GM18505 (cell line): ENCODE data around the gene RMRP.

Experiments
- ATAC-seq: cut with Tn5 transposase; IDR thresholded peaks from one replicate; pipeline ENCODE4 v1.9.1; 2021; ENCODE audit not compliant: unreplicated experiment
- POLR2A ChIP-seq: IDR thresholded peaks from 4 replicates; pipeline ENCODE4 v1.6.1; 2011; ENCODE audit warnings: borderline replicate concordance; ENCODE audit not compliant: insufficient read depth, insufficient read length; ENCODE audit errors: extremely low read depth

The RMRP gene

DNA sequence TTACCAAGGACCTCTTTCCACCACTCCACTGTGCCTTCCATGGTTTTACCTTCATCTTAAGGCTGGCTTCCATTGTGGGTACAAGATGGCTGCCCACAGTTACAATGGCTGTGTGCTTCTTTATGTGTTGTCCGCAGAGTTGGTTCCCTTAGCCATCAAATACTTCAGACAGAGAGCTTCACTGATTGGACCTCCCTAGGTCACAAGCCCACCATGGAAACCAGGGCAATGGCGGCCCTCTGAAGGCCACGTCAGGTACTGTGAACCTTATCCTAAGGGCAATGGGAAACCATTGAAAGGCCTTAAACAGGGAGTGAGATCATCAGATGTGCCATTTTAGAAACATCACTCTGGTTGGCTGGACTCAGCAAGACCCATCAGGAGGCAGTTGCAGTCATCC is 10.1 kb upstream of the RMRP start:
- no peak for ATAC-seq
- no peak for TF ChIP-seq POLR2A

DNA sequence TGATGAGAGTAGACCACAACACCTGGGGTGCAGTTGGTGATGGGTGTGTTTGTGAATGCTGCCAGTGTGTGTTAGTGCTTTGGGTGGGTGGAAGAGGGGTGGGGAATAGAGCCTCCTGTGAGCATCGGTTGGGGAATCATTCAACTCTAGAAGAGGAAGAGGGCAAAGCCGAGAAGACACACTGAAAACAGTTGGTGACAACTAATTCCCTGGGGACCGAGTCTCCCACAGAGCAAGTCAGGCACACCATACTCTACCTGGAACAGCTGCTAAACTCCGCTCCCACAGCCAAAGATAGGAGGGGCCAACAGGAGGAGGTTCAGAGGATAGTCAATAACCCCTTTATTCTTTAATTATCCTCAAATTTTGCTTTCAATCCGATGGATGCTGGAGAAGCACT is 8.7 kb upstream of the RMRP start:
- no peak for ATAC-seq
- TF ChIP-seq POLR2A = no peak

DNA sequence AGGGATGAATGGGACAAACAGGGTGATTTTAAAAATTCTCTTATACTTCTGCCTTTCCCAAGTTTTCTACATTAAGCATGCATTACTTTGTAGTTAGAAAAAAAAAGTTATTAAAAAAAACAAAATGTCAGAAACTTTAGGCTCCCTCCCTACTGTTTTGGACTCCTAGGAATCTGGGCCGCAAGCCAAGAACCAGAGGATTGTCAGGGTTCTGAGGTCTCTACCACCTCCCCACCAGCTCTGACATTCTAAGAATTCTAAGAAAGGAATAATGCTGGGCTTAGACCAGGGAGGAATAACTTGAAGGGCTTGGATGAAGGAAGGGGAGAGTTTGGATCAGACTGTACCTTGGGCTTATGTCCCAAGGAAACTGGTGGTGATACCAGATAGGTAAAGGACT is 8.2 kb upstream of the RMRP start:
- TF ChIP-seq POLR2A = no peak
- no peak for ATAC-seq

DNA sequence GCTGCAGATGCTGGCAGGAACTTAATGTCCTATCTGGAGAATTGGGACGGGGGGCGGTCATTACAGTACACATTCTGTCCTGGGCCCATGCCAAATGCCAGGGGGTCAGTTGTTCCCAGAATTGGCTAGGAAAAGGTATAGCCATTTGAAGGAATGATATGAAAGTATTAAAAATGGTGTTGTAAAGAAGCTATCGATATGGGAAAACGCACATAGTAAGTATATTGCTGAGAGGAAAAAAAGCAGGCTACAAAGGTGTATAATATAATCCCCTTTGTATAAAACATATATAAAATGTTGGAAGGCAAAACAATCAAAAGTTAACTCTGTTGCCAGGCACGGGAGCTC is 7.6 kb upstream of the RMRP start:
- no peak for ATAC-seq
- no peak for TF ChIP-seq POLR2A

DNA sequence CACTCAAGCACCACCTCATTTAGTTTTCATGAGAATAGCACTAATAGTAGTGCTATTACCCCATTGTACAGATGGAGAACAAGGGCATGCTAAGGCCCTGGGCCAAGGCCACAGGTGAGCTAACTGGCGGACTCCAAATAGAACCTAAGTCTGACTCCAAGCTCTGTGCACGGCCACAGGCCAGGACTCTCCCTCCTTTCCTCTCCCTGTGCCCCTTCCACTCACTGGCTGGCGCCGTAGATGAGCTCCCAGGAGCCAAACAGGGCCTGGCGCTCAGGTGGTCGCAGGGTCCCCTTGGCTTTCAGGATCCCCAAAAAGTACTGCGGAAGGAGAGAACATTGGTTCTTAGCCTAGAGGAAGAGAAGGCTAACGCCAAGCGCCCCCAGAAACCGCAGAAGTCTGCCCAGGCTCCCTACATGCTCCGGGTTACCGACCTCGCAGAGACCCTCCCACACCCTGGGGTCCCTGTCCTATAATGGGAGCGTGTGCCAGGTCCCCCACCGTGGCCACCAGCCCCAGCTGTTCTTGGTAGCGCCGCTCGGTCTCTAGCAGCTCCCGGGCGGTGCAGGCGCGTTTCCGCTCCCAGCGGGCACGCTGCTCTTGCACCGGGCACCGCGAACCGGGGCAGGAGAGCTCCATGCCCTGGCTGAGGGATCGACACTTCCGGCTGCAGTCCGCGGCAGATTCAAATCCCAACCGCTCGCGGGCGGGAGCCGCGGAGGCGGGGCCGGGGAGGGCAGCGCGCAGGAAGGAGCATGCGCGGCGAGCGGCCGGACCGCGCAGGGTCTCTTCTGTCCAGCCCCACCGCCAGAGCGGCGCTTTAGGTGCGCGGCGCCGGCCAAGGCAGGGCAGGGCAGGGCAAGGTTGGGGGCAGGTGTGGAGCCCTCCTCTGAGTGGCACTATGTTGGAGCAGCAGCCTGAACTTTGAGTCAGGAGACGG is 7.0 kb upstream of the RMRP start, which contains the start of gene ARHGEF39:
Gene ARHGEF39, minus strand, starts transcription at position 665 of the 940 bp plus-strand sequence. Its CDS starts 26 bp downstream, at position 639.
- peak; percentile 67 for ATAC-seq

DNA sequence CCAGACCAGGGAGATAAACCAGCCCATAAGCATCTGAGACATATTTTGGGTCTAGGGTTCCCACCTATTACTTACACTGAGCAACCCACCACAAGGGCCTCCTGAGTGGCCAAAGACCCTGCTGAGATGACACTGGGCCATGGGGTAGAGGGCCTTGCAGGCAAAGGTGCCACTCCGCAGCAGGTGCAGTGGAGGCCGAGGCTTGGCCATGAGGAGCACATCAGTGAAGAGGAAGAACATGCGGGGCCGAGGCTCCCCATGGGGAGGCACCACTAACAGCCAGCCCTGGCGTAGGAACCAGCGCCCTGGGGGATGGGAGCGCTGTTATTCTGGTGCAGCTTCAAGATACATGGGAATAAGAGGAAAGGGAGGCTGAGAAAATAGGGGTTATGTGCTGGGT is 4.6 kb upstream of the RMRP start:
- TF ChIP-seq POLR2A = no peak
- ATAC-seq = no peak

More for the DNA sequence above, 7.0 kb upstream of the RMRP start, which contains the start of gene ARHGEF39:
- peak; percentile 68 for TF ChIP-seq POLR2A

DNA sequence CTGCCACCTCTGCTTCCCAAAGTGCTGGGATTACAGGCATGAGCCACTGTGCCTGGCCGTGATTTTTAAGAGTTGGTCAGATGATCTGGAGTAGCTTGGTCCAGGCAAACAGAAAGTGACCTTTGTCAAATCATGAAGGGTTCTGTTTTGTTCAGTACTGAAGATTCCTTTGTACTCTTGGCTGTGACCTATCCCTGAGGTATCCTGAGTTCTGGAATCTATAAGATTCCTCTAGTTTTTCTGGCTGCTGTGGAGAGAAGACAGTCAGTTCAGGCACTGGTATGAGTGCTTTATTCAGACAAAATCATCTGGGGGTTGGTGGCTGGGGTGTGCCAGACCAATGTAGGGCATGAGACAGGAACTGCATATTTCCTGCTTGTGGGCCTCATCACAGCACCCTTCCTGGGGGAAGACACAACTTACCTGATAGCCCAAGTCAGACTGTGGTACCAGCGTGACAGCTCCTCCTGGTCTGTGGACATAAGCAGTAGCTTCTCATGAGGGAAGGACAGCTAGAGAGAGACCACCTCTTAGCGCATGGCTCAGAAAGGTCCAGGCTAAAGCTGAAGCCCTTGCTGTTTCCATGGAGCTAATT is 4.0 kb upstream of the RMRP start:
- ATAC-seq = no peak
- peak; percentile 32 for TF ChIP-seq POLR2A

DNA sequence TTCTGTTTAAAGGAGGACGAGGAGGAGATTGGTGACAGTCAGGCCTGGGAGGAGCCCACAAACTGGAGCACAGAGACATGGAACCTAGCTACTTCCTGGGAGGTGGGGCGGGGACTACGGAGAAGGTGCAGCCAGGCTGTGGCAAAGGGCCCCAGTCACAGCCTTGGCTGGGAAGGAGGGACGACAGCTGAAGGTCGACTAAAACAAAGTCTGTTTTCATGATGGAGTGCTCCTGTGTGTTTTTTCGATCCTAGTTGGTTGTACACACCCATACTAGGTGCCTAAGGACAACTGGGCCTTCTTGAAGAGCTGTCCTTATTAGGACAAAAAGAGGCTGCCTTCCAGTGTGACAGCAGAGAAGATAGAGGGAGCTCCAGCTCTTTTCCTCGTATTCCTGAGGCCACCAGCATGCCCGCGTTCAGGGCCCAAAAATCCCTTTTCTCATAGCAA is 3.2 kb upstream of the RMRP start:
- TF ChIP-seq POLR2A = no peak

DNA sequence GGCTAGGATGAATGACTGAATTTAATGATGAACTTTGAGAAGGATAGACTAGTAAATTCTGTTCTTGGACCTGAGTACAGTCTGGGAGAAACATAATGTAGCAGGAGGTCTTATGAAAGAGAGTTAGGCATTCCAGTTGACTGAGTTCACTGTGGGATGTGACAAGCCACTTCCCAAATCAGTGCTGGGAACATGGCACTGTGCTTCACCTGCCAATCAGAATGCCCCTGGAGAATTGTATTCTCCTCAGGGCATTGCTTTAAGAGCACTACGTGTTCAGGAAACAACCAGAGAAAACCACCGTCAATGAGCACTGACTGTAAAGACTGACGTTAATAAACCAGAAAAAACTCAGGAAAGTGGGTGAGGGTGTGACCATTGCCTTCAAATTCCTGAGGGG is 1.5 kb upstream of the RMRP start:
- no peak for ATAC-seq

More for the DNA sequence above, 3.2 kb upstream of the RMRP start:
- no peak for ATAC-seq

DNA sequence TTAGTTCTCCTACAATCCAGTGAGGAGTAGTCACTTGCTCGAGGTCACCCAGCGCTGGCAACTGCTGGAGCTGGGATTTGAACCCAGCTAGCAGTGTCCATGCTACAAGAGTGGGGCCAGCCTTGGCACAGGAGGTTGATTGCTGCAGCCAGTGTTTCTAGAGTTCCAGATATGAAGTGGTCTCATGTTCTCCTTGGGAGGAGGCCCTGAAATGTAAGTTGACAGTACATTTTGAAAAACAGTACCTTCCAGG is 1.1 kb upstream of the RMRP start:
- no peak for ATAC-seq
- no peak for TF ChIP-seq POLR2A

More for the DNA sequence above, 1.5 kb upstream of the RMRP start:
- TF ChIP-seq POLR2A = no peak

DNA sequence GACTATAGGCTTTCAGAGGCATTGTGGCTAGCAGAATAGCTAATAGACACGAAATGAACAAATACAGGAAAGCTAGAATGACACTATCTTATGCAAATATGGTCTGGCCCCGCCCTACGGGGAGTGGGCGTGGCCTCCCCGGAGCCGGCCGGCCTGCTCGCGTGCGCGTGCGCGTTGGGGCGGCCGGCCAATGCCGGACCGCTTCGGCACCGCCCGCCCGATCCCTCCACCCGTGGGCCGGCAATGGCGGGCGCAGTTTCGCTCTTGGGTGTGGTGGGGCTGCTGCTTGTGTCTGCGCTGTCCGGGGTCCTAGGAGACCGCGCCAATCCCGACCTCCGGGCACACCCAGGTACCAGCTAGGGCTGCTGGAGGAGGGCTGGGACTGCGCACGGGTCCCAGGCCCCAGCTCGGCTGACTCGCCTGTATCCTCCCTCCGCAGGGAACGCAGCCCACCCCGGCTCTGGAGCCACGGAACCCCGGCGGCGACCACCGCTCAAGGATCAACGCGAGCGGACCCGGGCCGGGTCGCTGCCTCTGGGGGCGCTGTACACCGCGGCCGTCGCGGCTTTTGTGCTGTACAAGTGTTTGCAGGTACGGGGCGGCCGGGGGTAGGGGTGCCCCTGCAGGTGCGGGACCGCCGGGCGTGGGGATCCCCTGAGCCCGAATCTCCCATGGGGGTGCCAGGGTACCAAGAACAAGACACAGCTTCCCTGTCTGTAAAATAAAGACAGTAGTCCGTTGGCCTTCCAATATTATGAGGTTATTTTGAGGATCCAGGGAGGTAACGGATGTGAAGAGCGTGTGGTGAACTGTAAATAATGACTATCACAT is 533 bp upstream of the RMRP start, which contains the start of gene CCDC107:
Gene CCDC107, plus strand, starts transcription at position 156 of the 831 bp plus-strand sequence. Its CDS starts 88 bp downstream, at position 244.
- TF ChIP-seq POLR2A = peak; percentile 90
- peak; percentile 55 for ATAC-seq

DNA sequence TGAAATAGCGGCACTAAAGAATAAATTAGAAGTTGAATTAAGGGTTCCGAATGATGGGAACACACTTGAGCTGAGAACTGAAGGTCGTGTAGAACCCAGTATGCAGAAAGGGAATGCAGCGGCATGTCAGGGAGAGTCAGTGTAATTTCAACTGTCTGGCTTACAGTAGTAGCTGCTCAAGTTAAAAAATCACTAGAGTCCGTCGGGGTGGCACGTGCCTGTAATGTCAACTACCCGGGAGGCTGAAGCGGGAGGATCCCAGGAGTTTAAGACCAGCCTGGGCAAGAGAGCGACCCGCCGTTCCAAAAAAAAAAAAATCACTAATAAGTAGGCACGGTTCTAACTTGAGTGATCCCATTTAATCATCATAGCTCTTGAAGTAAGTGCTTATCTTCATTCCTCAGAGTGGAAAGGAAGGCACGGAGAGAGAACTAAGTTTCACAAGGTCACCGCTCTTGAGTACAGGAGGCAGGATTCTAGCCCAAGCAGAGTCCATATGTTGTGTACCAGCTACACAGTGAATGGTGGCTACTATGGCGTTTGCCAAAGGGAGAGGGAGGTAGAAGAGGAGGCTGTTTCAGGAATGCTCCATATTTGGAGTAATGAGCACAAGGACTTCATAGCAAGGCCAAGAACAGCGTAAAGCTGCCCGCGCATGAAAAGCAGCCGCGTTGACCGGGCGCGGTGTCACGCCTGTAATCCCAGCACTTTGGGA is 831 bp downstream of the RMRP start:
- no peak for ATAC-seq
- TF ChIP-seq POLR2A = no peak

DNA sequence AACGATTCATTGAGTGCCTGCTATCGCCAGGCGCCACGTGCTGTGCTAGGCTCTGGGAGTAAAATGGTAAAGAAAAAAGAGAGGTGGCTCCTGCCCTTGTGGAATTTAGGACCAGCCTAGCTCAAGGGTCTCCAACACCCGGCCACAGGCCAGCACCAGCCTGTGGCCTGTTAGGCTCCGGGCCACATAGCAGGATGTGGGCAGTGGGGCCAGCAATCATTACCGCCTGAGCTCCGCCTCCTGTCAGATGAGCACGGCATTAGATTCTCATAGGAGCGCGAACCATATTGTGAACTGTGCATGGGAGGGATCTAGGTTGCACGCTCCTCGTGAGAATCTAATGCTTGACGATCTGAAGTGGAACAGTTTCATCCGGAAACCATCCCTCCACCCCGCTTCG is 1.5 kb downstream of the RMRP start:
- no peak for TF ChIP-seq POLR2A
- ATAC-seq = no peak
